K562 (cell line): ENCODE measurements around the gene METRN. TPM values are rescaled to one million over a fixed set of nuclear protein-coding genes. Genes with fewer than 3 reads are reported as not detected.

ENCODE experiments used
- ATAC-seq: fragments of 200-7000 bp; cut with Tn5 transposase; 3 replicates; pipeline ENCODE4 v1.9.1; 2020; ENCODE audit warnings: moderate library complexity
- BruUV-seq: library from RNA; stranded (reverse); fragments of 400-500 nt; replicated peaks from 2 replicates; lab custom pipeline; 2021; lab: Mats Ljungman, UMichigan
- CTCF ChIA-PET: fragments of 300-600 bp; formaldehyde crosslinking; extraction: SDS; loops from one replicate; lab custom pipeline; 2021; ENCODE audit warnings: low intra/inter-chr PET ratio; lab: Yijun Ruan, JAX
- POLR2A ChIA-PET: fragments of 300-600, 350-650 bp; sonication (Branson Sonifier 250); formaldehyde crosslinking; extraction: SDS; loops from one replicate; lab custom pipeline; 2021; ENCODE audit warnings: antibody characterized with exemption, inconsistent platforms; lab: Yijun Ruan, JAX
- DNase-seq, 4 experiments: peaks; one replicate each; pipeline versions ENCODE4 v3.0.0 to v3.0.0-alpha.2; 2011 to 2018; ENCODE audit warnings: low spot score in 3 of 4, mixed read lengths in 3 of 4; ENCODE audit errors: extremely low read depth in 1 of 4
- FAIRE-seq: peaks from 2 replicates; lab custom pipeline; 2011; peaks lifted over from hg19 to GRCh38; lab: Jason Lieb, UNC
- H2AFZ ChIP-seq: 2 replicates; pipeline ENCODE4 v1.6.0; 2011; ENCODE audit warnings: low read depth, low read length, control low read depth, inconsistent platforms
- H3K27ac ChIP-seq: fragments of 200-600 bp; 3 replicates; pipeline ENCODE4 v1.8.0; 2011; ENCODE audit warnings: low read depth, mild to moderate bottlenecking, control low read depth, inconsistent platforms, low read length, moderate library complexity, mixed read lengths; ENCODE audit errors: extremely low read depth
- H3K27me3 ChIP-seq, 2 experiments: fragments of 300-600 bp in 1 of 2; 2 replicates in 1 of 2; 3 replicates in 1 of 2; pipeline versions ENCODE4 v1.6.0 to v1.8.0; 2011; ENCODE audit warnings: inconsistent platforms in 2 of 2, low read length in 2 of 2, mild to moderate bottlenecking in 1 of 2, mixed read lengths in 1 of 2, moderate library complexity in 1 of 2; ENCODE audit not compliant: control insufficient read depth in 2 of 2, insufficient read depth in 2 of 2
- H3K36me3 ChIP-seq: fragments of 300-600 bp; 3 replicates; pipeline ENCODE4 v1.8.0; 2011; ENCODE audit warnings: mild to moderate bottlenecking, low read length, inconsistent platforms; ENCODE audit not compliant: control insufficient read depth, insufficient read depth
- H3K4me1 ChIP-seq, 2 experiments: fragments of 200-600 bp in 1 of 2; replicated peaks in 1 of 2; 2 replicates in 1 of 2; 3 replicates in 1 of 2; pipeline versions ENCODE4 v1.5.1 to v1.8.0; 2011; ENCODE audit warnings: inconsistent platforms in 2 of 2, low read length in 2 of 2, mild to moderate bottlenecking in 1 of 2, mixed read lengths in 1 of 2, moderate library complexity in 1 of 2; ENCODE audit not compliant: control insufficient read depth in 2 of 2, insufficient read depth in 2 of 2
- H3K4me2 ChIP-seq: 2 replicates; pipeline ENCODE4 v1.6.1; 2011; ENCODE audit warnings: low read length, control low read depth, inconsistent platforms, mixed read lengths; ENCODE audit not compliant: insufficient read depth
- H3K4me3 ChIP-seq: fragments of 200-600 bp; sonication (generic), shearing (Covaris generic); 2 replicates; pipeline ENCODE4 v1.5.1; 2016; ENCODE audit warnings: control low read depth, inconsistent platforms
- H3K79me2 ChIP-seq: fragments of 200-600 bp; 3 replicates; pipeline ENCODE4 v1.8.0; 2011; ENCODE audit warnings: low read length, inconsistent platforms; ENCODE audit not compliant: control insufficient read depth, insufficient read depth
- H3K9ac ChIP-seq, 2 experiments: 2 replicates each; pipeline versions ENCODE4 v1.6.0 to v1.6.1; 2011; ENCODE audit warnings: low read depth in 2 of 2, low read length in 2 of 2, control low read depth in 1 of 2, inconsistent platforms in 1 of 2, mild to moderate bottlenecking in 1 of 2, mixed read lengths in 1 of 2; ENCODE audit not compliant: insufficient read depth in 1 of 2
- H3K9me1 ChIP-seq: one replicate; pipeline ENCODE4 v1.6.0; 2011; ENCODE audit warnings: inconsistent platforms, mild to moderate bottlenecking, low read length, moderate library complexity; ENCODE audit not compliant: control insufficient read depth, insufficient read depth
- H3K9me3 ChIP-seq: replicated peaks from 2 replicates; pipeline ENCODE4 v1.5.1; 2011; ENCODE audit warnings: low read depth, low read length, inconsistent platforms; ENCODE audit not compliant: control insufficient read depth, insufficient read depth
- H4K20me1 ChIP-seq: replicated peaks from 2 replicates; pipeline ENCODE4 v1.6.1; 2011; ENCODE audit warnings: low read length, inconsistent platforms, mixed read lengths; ENCODE audit not compliant: control insufficient read depth, insufficient read depth
- BACH1 ChIP-seq: fragments of 200-800 bp; sonication (Bioruptor generic); IDR thresholded peaks from 2 replicates; pipeline ENCODE4 v1.6.1; 2016; ENCODE audit warnings: missing genetic modification characterization, missing compliant biosample characterization
- KDM4B ChIP-seq, 2 experiments: fragments of 450-650 bp in 1 of 2; sonication (generic) in 1 of 2; IDR thresholded peaks; 2 replicates each; pipeline ENCODE4 v1.6.1; 2016 to 2017; ENCODE audit warnings: borderline replicate concordance in 2 of 2, antibody characterized with exemption in 1 of 2, low read depth in 1 of 2, mild to moderate bottlenecking in 1 of 2
- KDM5B ChIP-seq: fragments of 200-600 bp; sonication (generic); IDR thresholded peaks from 2 replicates; pipeline ENCODE4 v1.6.1; 2012; ENCODE audit warnings: low read depth, mild to moderate bottlenecking, moderate library complexity, low read length, control low read depth, inconsistent platforms; ENCODE audit not compliant: insufficient replicate concordance
- NBN ChIP-seq: fragments of 450-650 bp; IDR thresholded peaks from 2 replicates; pipeline ENCODE4 v1.6.1; 2016; ENCODE audit warnings: low read depth, mild to moderate bottlenecking
- NR3C1 ChIP-seq: sonication (generic); formaldehyde crosslinking; IDR thresholded peaks from 2 replicates; pipeline ENCODE4 v1.8.1; 2022; ENCODE audit warnings: missing genetic modification reagents
- POLR2A ChIP-seq: fragments of 450-650 bp; conservative IDR thresholded peaks from 2 replicates; pipeline ENCODE4 v1.6.1; 2016
- POLR2G ChIP-seq: fragments of 200-400 bp; formaldehyde crosslinking; IDR thresholded peaks from 2 replicates; pipeline ENCODE4 v1.6.1; 2017; ENCODE audit warnings: low read depth, mild to moderate bottlenecking, antibody characterized with exemption, low read length, moderate library complexity
- SUPT5H ChIP-seq: fragments of 450-650 bp; IDR thresholded peaks from 2 replicates; pipeline ENCODE4 v1.6.1; 2016
- ZNF263 ChIP-seq: sonication (generic); formaldehyde crosslinking; IDR thresholded peaks from 2 replicates; pipeline ENCODE4 v1.8.0; 2022; ENCODE audit warnings: mild to moderate bottlenecking, missing genetic modification reagents, borderline replicate concordance
- ZNF324 ChIP-seq: fragments of 250-450 bp; sonication (Bioruptor Pico); IDR thresholded peaks from 2 replicates; pipeline ENCODE4 v1.4.0; 2020; ENCODE audit warnings: mild to moderate bottlenecking
- WGBS: fragments of 100-300 bp; shearing (Covaris generic); methylation state at CpG from one replicate; pipeline ENCODE4 v1.1.6; 2016; ENCODE audit warnings: low coverage, mixed read lengths; ENCODE audit not compliant: insufficient coverage; ENCODE audit errors: missing lambda C conversion rate; 5-methylcytosine and 5-hydroxymethylcytosine counted together
- in situ Hi-C: fragments of 300-500 bp; cut with MboI; formaldehyde crosslinking; loops from 4 replicates; pipeline ENCODE4 v1.15.0; 2018; ENCODE audit warnings: inconsistent platforms, mixed read lengths
- intact Hi-C: fragments of 100-400 bp; cut with micrococcal nuclease; formaldehyde crosslinking; loops from 2 replicates; pipeline ENCODE4 v1.14.2; 2022
- polyA plus RNA-seq, 8 experiments: library from polyadenylated mRNA; depleted of rRNA in 4 of 8; stranded (reverse) in 5 of 8; unstranded in 3 of 8; fragments of >200 nt; fragmentation: Nextera tagmentation in 2 of 8; fragmentation: Illumina TruSeq in 1 of 8; extraction: Ambion mirVana in 2 of 8; extraction: Trizol in 1 of 8; gene quantifications; 2 replicates each; pipeline versions ENCODE4 v1.2.1 to v1.2.3, GENCODE V29; 2011 to 2014; ENCODE audit warnings: inconsistent platforms in 1 of 8, missing spikeins in 1 of 8
- total RNA-seq, 7 experiments: library from RNA; depleted of rRNA in 6 of 7; stranded (reverse); fragments of >200 nt in 6 of 7; fragmentation: Illumina TruSeq in 2 of 7; extraction: Trizol in 2 of 7; gene quantifications; 2 replicates each; pipeline versions ENCODE4 v1.2.1 to v1.2.3, GENCODE V29; 2011 to 2021; ENCODE audit warnings: low replicate concordance in 1 of 7
- TF ChIP-seq, protein P1 (sequence below): IDR thresholded peaks from 3 replicates; pipeline ENCODE4 v1.6.1; 2011; ENCODE audit warnings: borderline replicate concordance, mild to moderate bottlenecking, moderate library complexity; ENCODE audit not compliant: insufficient read length; ENCODE audit errors: extremely low read depth
- TF ChIP-seq, protein P2 (sequence below): fragments of 450-650 bp; IDR thresholded peaks from 2 replicates; pipeline ENCODE4 v1.6.1; 2016

The METRN gene
- total and polyA plus RNA-seq, 9 of the 15 experiments (the other 6 are each of a cell fraction or from before 2014, with no cell fraction given) = 0.20 to 89.8 (median 15.4) TPM

DNA sequence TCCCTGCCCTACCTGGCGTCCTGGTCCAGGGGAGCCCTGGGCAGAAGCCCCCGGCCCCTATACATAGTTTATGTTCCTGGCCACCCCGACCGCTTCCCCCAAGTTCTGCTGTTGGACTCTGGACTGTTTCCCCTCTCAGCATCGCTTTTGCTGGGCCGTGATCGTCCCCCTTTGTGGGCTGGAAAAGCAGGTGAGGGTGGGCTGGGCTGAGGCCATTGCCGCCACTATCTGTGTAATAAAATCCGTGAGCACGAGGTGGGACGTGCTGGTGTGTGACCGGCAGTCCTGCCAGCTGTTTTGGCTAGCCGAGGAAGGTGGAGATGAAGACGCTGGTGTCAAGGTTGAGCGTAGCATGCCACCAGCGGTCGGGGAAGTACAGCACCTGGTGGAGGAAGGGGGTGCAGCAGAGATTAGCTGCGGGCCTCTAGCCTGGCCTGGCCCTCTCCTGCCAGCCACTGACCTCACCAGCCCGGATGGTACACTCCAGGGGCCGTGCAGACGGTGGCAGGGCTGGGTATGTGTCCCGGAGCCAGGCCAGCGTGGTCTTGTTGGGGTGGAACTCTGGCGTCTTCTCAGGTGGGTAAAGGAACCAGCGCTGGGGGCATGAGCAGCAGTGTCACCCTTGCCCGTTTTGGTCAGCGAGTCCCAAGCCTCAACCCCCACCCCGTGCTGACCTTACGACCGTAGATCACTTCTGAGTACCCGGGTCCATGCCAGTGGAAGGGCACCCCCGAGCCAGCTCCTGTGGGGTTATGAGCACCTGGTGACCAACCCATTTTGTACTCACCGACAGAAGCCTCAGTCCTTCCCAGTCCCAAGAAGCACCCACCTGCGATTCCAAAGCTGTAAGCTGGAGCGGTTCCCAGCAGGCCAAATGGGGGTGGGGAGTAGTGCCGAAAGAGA lies 32.2 kb upstream of the METRN start:
- Histone ChIP-seq H3K9me1 (peaks cover 11% of the 10 kb centered on the region), H3K4me3 (peak overlapping the region; percentile 98), H3K27me3 (no peaks in the 10 kb centered on the region), H3K27ac (peak overlapping the region; percentile 88), H4K20me1 (peaks cover 21% of the 10 kb centered on the region), H3K36me3 (peaks cover 58% of the 10 kb centered on the region), H3K4me2 (peak overlapping the region; percentile 75), H3K9ac (peak overlapping the region; percentile 83 to 98; a peak in 3 of 4 replicates), H2AFZ (no peak overlapping the region), H3K79me2 (peaks cover 41% of the 10 kb centered on the region), H3K4me1 (peaks cover 33 to 98% of the 10 kb centered on the region in 2 experiments), H3K9me3 (no peaks in the 10 kb centered on the region)
- in situ Hi-C loops = no loop called here
- CTCF ChIA-PET = interaction anchor here (0.6 kb wide), 1 partner anchor 14 kb away, joined by 3 read pairs; no protein-coding TSS in a partner anchor
- no peak for ATAC-seq
- peak; percentile 23 for FAIRE-seq
- 67% methylated on average over 35 of the region's 36 CpGs for WGBS
- no peak for DNase-seq
- POLR2A ChIA-PET = interaction anchor here (1.1 to 1.4 kb wide), 2 partner anchors 10 to 156 kb away, joined by 3 to 4 read pairs; partner anchors contain the start of gene CAPN15
- intact Hi-C loops = loop anchor here (5.0 kb wide), 1 partner anchor 285 kb away; the partner anchor contains the start of gene NME4
- BruUV-seq = TSS peak; percentile 62
- TF ChIP-seq KDM5B (peak; percentile 11), KDM4B (IDR thresholded peaks at IDR 0.05; ENCODE audit: borderline replicate concordance in 2 of 2, low read depth in 1 of 2) (no peak), NBN (no peak), ZNF263 (CRISPR knock-in tag) (no peak), POLR2G (peak; percentile 64), NR3C1 (no peak), BACH1 (tag) (no peak), SUPT5H (peak; percentile 12; the same call in 1 of the 2 replicates), POLR2A (peak; percentile 38; the same call in 1 of the 2 replicates), ZNF324 (no peak)
- TF ChIP-seq, protein P1, sequence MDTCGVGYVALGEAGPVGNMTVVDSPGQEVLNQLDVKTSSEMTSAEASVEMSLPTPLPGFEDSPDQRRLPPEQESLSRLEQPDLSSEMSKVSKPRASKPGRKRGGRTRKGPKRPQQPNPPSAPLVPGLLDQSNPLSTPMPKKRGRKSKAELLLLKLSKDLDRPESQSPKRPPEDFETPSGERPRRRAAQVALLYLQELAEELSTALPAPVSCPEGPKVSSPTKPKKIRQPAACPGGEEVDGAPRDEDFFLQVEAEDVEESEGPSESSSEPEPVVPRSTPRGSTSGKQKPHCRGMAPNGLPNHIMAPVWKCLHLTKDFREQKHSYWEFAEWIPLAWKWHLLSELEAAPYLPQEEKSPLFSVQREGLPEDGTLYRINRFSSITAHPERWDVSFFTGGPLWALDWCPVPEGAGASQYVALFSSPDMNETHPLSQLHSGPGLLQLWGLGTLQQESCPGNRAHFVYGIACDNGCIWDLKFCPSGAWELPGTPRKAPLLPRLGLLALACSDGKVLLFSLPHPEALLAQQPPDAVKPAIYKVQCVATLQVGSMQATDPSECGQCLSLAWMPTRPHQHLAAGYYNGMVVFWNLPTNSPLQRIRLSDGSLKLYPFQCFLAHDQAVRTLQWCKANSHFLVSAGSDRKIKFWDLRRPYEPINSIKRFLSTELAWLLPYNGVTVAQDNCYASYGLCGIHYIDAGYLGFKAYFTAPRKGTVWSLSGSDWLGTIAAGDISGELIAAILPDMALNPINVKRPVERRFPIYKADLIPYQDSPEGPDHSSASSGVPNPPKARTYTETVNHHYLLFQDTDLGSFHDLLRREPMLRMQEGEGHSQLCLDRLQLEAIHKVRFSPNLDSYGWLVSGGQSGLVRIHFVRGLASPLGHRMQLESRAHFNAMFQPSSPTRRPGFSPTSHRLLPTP = no peak
- TF ChIP-seq, protein P2, sequence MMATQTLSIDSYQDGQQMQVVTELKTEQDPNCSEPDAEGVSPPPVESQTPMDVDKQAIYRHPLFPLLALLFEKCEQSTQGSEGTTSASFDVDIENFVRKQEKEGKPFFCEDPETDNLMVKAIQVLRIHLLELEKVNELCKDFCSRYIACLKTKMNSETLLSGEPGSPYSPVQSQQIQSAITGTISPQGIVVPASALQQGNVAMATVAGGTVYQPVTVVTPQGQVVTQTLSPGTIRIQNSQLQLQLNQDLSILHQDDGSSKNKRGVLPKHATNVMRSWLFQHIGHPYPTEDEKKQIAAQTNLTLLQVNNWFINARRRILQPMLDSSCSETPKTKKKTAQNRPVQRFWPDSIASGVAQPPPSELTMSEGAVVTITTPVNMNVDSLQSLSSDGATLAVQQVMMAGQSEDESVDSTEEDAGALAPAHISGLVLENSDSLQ = no peak
